Testis (tissue), 2 donors: Measurements from ENCODE around the gene RPL7L1.

Experiments used
- POLR2A ChIP-seq: fragments of 450-650 bp; IDR thresholded peaks from one replicate; pipeline ENCODE4 v1.6.1; 2017; ENCODE audit warnings: antibody characterized with exemption, mild to moderate bottlenecking, moderate library complexity
- TF ChIP-seq, protein P1 (sequence below), 3 experiments: fragments of 450-650 bp in 2 of 3; fragments of 200-600 bp in 1 of 3; sonication (generic) in 1 of 3; IDR thresholded peaks; one replicate each; pipeline ENCODE4 v1.5.1; 2016 to 2019; ENCODE audit warnings: antibody characterized with exemption in 3 of 3, mild to moderate bottlenecking in 2 of 3, moderate library complexity in 1 of 3

- TF ChIP-seq, protein P1, sequence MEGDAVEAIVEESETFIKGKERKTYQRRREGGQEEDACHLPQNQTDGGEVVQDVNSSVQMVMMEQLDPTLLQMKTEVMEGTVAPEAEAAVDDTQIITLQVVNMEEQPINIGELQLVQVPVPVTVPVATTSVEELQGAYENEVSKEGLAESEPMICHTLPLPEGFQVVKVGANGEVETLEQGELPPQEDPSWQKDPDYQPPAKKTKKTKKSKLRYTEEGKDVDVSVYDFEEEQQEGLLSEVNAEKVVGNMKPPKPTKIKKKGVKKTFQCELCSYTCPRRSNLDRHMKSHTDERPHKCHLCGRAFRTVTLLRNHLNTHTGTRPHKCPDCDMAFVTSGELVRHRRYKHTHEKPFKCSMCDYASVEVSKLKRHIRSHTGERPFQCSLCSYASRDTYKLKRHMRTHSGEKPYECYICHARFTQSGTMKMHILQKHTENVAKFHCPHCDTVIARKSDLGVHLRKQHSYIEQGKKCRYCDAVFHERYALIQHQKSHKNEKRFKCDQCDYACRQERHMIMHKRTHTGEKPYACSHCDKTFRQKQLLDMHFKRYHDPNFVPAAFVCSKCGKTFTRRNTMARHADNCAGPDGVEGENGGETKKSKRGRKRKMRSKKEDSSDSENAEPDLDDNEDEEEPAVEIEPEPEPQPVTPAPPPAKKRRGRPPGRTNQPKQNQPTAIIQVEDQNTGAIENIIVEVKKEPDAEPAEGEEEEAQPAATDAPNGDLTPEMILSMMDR (IDR thresholded peaks at IDR 0.05): no peak
- no peak for TF ChIP-seq POLR2A
These were observed 7.7 kb upstream of the RPL7L1 start for GRCh38 chr6:42871711-42872110.
